H1 (cell line): ENCODE measurements around the gene GTPBP1. TPM values are rescaled to one million over a fixed set of nuclear protein-coding genes. Genes with fewer than 3 reads are reported as not detected.

Experiments
- CTCF ChIA-PET: fragments of 300-600 bp; sonication (Branson Sonifier 250); formaldehyde crosslinking; loops from one replicate; lab custom pipeline; 2021; ENCODE audit not compliant: partially characterized antibody; lab: Charles Lee
- POLR2A ChIA-PET: fragments of 300-600 bp; sonication (Branson Sonifier 250); formaldehyde crosslinking; loops from one replicate; lab custom pipeline; 2021; ENCODE audit warnings: inconsistent platforms; ENCODE audit not compliant: partially characterized antibody; lab: Charles Lee
- DNase-seq, 2 experiments: peaks; one replicate each; pipeline versions ENCODE4 v3.0.0 to v3.0.0-alpha.2; 2010 to 2022; ENCODE audit warnings: low spot score in 2 of 2, low read depth in 1 of 2, mixed read lengths in 1 of 2
- FAIRE-seq: peaks from 2 replicates; lab custom pipeline; 2011; peaks lifted over from hg19 to GRCh38; lab: Jason Lieb, UNC
- H2AFZ ChIP-seq: 2 replicates; pipeline ENCODE4 v1.8.1; 2012; ENCODE audit warnings: low read length, inconsistent platforms
- H2AK5ac ChIP-seq: 2 replicates; pipeline ENCODE4 v1.6.1; 2013; ENCODE audit warnings: low read depth, low read length
- H2BK120ac ChIP-seq: replicated peaks from 2 replicates; pipeline ENCODE3; 2013; ENCODE audit warnings: low read depth, low read length, inconsistent platforms
- H2BK12ac ChIP-seq: 2 replicates; pipeline ENCODE4 v1.6.1; 2013; ENCODE audit warnings: low read depth, low read length
- H2BK15ac ChIP-seq: 2 replicates; pipeline ENCODE4 v1.6.1; 2013; ENCODE audit warnings: low read length
- H2BK20ac ChIP-seq: 2 replicates; pipeline ENCODE4 v1.6.1; 2013; ENCODE audit warnings: low read length
- H2BK5ac ChIP-seq: 2 replicates; pipeline ENCODE4 v1.6.1; 2013; ENCODE audit warnings: low read depth, low read length
- H3K14ac ChIP-seq: 2 replicates; pipeline ENCODE4 v1.6.1; 2013; ENCODE audit warnings: inconsistent platforms; ENCODE audit not compliant: insufficient read length
- H3K18ac ChIP-seq: 2 replicates; pipeline ENCODE4 v1.6.1; 2013; ENCODE audit warnings: low read length; ENCODE audit errors: extremely low read depth
- H3K23ac ChIP-seq: 2 replicates; pipeline ENCODE4 v1.6.1; 2013; ENCODE audit warnings: inconsistent platforms; ENCODE audit not compliant: insufficient read length
- H3K23me2 ChIP-seq: 2 replicates; pipeline ENCODE4 v1.6.1; 2013; ENCODE audit warnings: low read depth, low read length
- H3K27ac ChIP-seq: 2 replicates; pipeline ENCODE4 v1.6.1; 2011; ENCODE audit warnings: low read depth, low read length, inconsistent platforms
- H3K27me3 ChIP-seq, 4 experiments: replicated peaks in 1 of 4; 1 replicate in 1 of 4; 2 replicates in 3 of 4; pipeline versions ENCODE4 v1.6.1 to v1.8.1; 2011 to 2013; ENCODE audit warnings: low read length in 3 of 4, mild to moderate bottlenecking in 3 of 4, inconsistent platforms in 2 of 4, mixed read lengths in 2 of 4, moderate library complexity in 1 of 4; ENCODE audit not compliant: control insufficient read depth in 3 of 4, insufficient read depth in 3 of 4; ENCODE audit errors: extremely low read depth in 1 of 4
- H3K36me3 ChIP-seq, 4 experiments: 2 replicates each; pipeline versions ENCODE4 v1.6.1 to v1.8.1; 2011 to 2013; ENCODE audit warnings: mild to moderate bottlenecking in 4 of 4, low read length in 3 of 4, moderate library complexity in 2 of 4, control low read depth in 1 of 4, inconsistent platforms in 1 of 4; ENCODE audit not compliant: insufficient read depth in 4 of 4, control insufficient read depth in 2 of 4
- H3K4ac ChIP-seq: replicated peaks from 2 replicates; pipeline ENCODE3; 2013; ENCODE audit warnings: low read length, low read depth, mixed read lengths, inconsistent platforms; ENCODE audit not compliant: insufficient read length
- H3K4me1 ChIP-seq, 4 experiments: replicated peaks in 1 of 4; 1 replicate in 1 of 4; 2 replicates in 3 of 4; pipeline versions ENCODE4 v1.6.1 to v1.8.1; 2011 to 2013; ENCODE audit warnings: low read length in 3 of 4, inconsistent platforms in 2 of 4, mixed read lengths in 1 of 4; ENCODE audit not compliant: insufficient read depth in 4 of 4, control insufficient read depth in 3 of 4
- H3K4me2 ChIP-seq, 2 experiments: 2 replicates each; pipeline versions ENCODE4 v1.6.1 to v1.8.1; 2011 to 2013; ENCODE audit warnings: low read depth in 2 of 2, low read length in 2 of 2, control low read depth in 1 of 2, inconsistent platforms in 1 of 2, mild to moderate bottlenecking in 1 of 2; ENCODE audit not compliant: insufficient read depth in 1 of 2
- H3K4me3 ChIP-seq, 4 experiments: fragments of 200-600, 300-600 bp in 1 of 4; sonication (generic), shearing (Covaris generic), sonication (Bioruptor Twin) in 1 of 4; 2 replicates each; pipeline versions ENCODE4 v1.5.1 to v1.8.1; 2011 to 2016; ENCODE audit warnings: low read length in 4 of 4, low read depth in 3 of 4, control low read depth in 2 of 4, inconsistent platforms in 2 of 4, mild to moderate bottlenecking in 2 of 4, mixed read lengths in 1 of 4, moderate library complexity in 1 of 4; ENCODE audit not compliant: insufficient read depth in 2 of 4; ENCODE audit errors: extremely low read depth in 1 of 4
- H3K56ac ChIP-seq: replicated peaks from 2 replicates; pipeline ENCODE3; 2013; ENCODE audit warnings: low read depth, mild to moderate bottlenecking, mixed read lengths, low read length, inconsistent platforms; ENCODE audit not compliant: insufficient read length
- H3K79me1 ChIP-seq: 2 replicates; pipeline ENCODE4 v1.6.1; 2013; ENCODE audit warnings: low read depth, low read length, control low read depth
- H3K79me2 ChIP-seq, 2 experiments: 2 replicates each; pipeline versions ENCODE4 v1.6.1 to v1.8.1; 2012 to 2013; ENCODE audit warnings: low read length in 2 of 2, mild to moderate bottlenecking in 2 of 2, inconsistent platforms in 1 of 2; ENCODE audit not compliant: insufficient read depth in 2 of 2, control insufficient read depth in 1 of 2
- H3K9ac ChIP-seq, 4 experiments: replicated peaks in 1 of 4; 1 replicate in 1 of 4; 2 replicates in 3 of 4; pipeline versions ENCODE4 v1.6.1 to v1.8.1; 2011 to 2013; ENCODE audit warnings: low read depth in 3 of 4, low read length in 3 of 4, control low read depth in 2 of 4, mild to moderate bottlenecking in 2 of 4, moderate library complexity in 2 of 4, inconsistent platforms in 1 of 4; ENCODE audit errors: extremely low read depth in 1 of 4
- H3K9me3 ChIP-seq, 2 experiments: 2 replicates each; pipeline versions ENCODE4 v1.6.1 to v1.8.1; 2012 to 2013; ENCODE audit warnings: mild to moderate bottlenecking in 2 of 2, moderate library complexity in 2 of 2, control low read depth in 1 of 2, inconsistent platforms in 1 of 2, low read depth in 1 of 2, low read length in 1 of 2, mixed read lengths in 1 of 2; ENCODE audit not compliant: insufficient read depth in 2 of 2
- H4K20me1 ChIP-seq, 2 experiments: replicated peaks in 1 of 2; 2 replicates each; pipeline versions ENCODE3 to v1.8.1; 2011 to 2013; ENCODE audit warnings: inconsistent platforms in 2 of 2, low read length in 2 of 2, mild to moderate bottlenecking in 1 of 2; ENCODE audit not compliant: insufficient read depth in 2 of 2, control insufficient read depth in 1 of 2
- H4K5ac ChIP-seq: 2 replicates; pipeline ENCODE4 v1.6.1; 2013; ENCODE audit warnings: low read length, low read depth, mixed read lengths, inconsistent platforms; ENCODE audit not compliant: insufficient read length
- H4K8ac ChIP-seq: 2 replicates; pipeline ENCODE4 v1.8.0; 2013; ENCODE audit warnings: mild to moderate bottlenecking, moderate library complexity, low read length, inconsistent platforms; ENCODE audit not compliant: insufficient read depth; ENCODE audit errors: extremely low read depth
- H4K91ac ChIP-seq: replicated peaks from 2 replicates; pipeline ENCODE3; 2013; ENCODE audit warnings: low read length, mixed read lengths, inconsistent platforms; ENCODE audit not compliant: insufficient read length
- ATF3 ChIP-seq: IDR thresholded peaks from 2 replicates; pipeline ENCODE4 v1.6.1; 2011; ENCODE audit warnings: low read depth, mild to moderate bottlenecking, low read length; ENCODE audit not compliant: insufficient read depth
- CHD1 ChIP-seq: IDR thresholded peaks from 2 replicates; pipeline ENCODE4 v1.6.1; 2012; ENCODE audit warnings: low read depth, low read length, improper control_type of control experiment
- CREB1 ChIP-seq: IDR thresholded peaks from 2 replicates; pipeline ENCODE4 v1.6.1; 2012; ENCODE audit warnings: inconsistent platforms
- E2F6 ChIP-seq: IDR thresholded peaks from 2 replicates; pipeline ENCODE4 v1.6.1; 2012; ENCODE audit warnings: inconsistent platforms
- JUND ChIP-seq: IDR thresholded peaks from 2 replicates; pipeline ENCODE4 v1.6.1; 2011; ENCODE audit warnings: mild to moderate bottlenecking, improper control_type of control experiment, low read length
- POLR2AphosphoS5 ChIP-seq: IDR thresholded peaks from 2 replicates; pipeline ENCODE4 v1.6.1; 2011; ENCODE audit warnings: low read depth, low read length
- RBBP5 ChIP-seq: IDR thresholded peaks from 2 replicates; pipeline ENCODE4 v1.7.1; 2012; ENCODE audit warnings: low read depth, mild to moderate bottlenecking, inconsistent platforms, low read length, moderate library complexity, borderline replicate concordance
- RXRA ChIP-seq: IDR thresholded peaks from 2 replicates; pipeline ENCODE4 v1.6.1; 2011; ENCODE audit warnings: low read depth, mild to moderate bottlenecking, low read length, moderate library complexity; ENCODE audit not compliant: insufficient read depth
- SP4 ChIP-seq: IDR thresholded peaks from 2 replicates; pipeline ENCODE4 v1.6.1; 2012; ENCODE audit warnings: low read length, inconsistent platforms
- USF2 ChIP-seq: IDR thresholded peaks from 2 replicates; pipeline ENCODE4 v1.6.1; 2011; ENCODE audit warnings: low read length, improper control_type of control experiment
- WGBS, 2 experiments: shearing (Covaris generic) in 1 of 2; methylation state at CpG; one replicate each; pipeline versions ENCODE4 v1.1.6 to v1.1.7; 2013 to 2015; ENCODE audit warnings: low lambda C conversion rate in 2 of 2, mixed read lengths in 2 of 2, inconsistent platforms in 1 of 2, low coverage in 1 of 2, missing lambda C conversion rate in 1 of 2; ENCODE audit not compliant: insufficient replicate concordance in 2 of 2, insufficient coverage in 1 of 2, insufficient read length in 1 of 2; ENCODE audit errors: extremely low coverage in 1 of 2, missing lambda C conversion rate in 1 of 2; 5-methylcytosine and 5-hydroxymethylcytosine counted together
- polyA plus RNA-seq, 7 experiments: library from polyadenylated mRNA; depleted of rRNA in 3 of 7; stranded (reverse) in 5 of 7; unstranded in 2 of 7; fragments of >200 nt in 5 of 7; fragments of 200-250 nt in 2 of 7; gene quantifications; 1 replicate in 5 of 7; 2 replicates in 1 of 7; 4 replicates in 1 of 7; pipeline versions ENCODE4 v1.2.1 to v1.2.3, GENCODE V29; 2011 to 2013; ENCODE audit warnings: missing spikeins in 2 of 7, mixed read lengths in 2 of 7
- total RNA-seq: library from RNA; stranded (reverse); fragmentation: NEBNext Ultra II Directional; extraction: Animal tissue kit (Norgen Biotek cat#: 25700); gene quantifications from 2 replicates; pipeline ENCODE4 v1.2.1, GENCODE V29; 2021

The GTPBP1 gene
- total and polyA plus RNA-seq, 2 of the 8 experiments (the other 6 are each of a cell fraction or from before 2014, with no cell fraction given), result 53.1 to 91.8 TPM

GRCh38 chr22:38766076-38766777 is 60.5 kb downstream of the GTPBP1 start:
- no peak overlapping the region for H3K9ac ChIP-seq
- no peak overlapping the region for H2BK20ac ChIP-seq
- no peak overlapping the region for H4K8ac ChIP-seq
- 58% methylated on average over 13 of the region's 14 CpGs; no CpG with 5 or more reads in 1 of the 2 experiments for WGBS, 2 experiments
- H2BK120ac ChIP-seq, result no peak overlapping the region
- no peak overlapping the region for H3K4me2 ChIP-seq
- no peak overlapping the region for H3K27ac ChIP-seq
- ChIA-PET CTCF (interaction anchor here (0.6 to 13.8 kb wide), 24 partner anchors 9 to 301 kb away, joined by 3 to 124 read pairs (median 4); partner anchors contain the start of gene TOMM22), POLR2A (interaction anchor here (0.8 kb wide), 1 partner anchor 553 kb away, joined by 3 read pairs; no protein-coding TSS in a partner anchor)
- H3K56ac ChIP-seq, result no peak overlapping the region
- no peak overlapping the region for H2AK5ac ChIP-seq
- H3K23ac ChIP-seq, result no peak overlapping the region
- no peak overlapping the region for H3K14ac ChIP-seq
- H2BK15ac ChIP-seq, result no peak overlapping the region
- no peaks in the 10 kb centered on the region; a peak in 1 of 7 replicates for H3K27me3 ChIP-seq
- H2AFZ ChIP-seq, result no peak overlapping the region
- no peak overlapping the region for H4K91ac ChIP-seq
- no peaks in the 10 kb centered on the region for H3K79me1 ChIP-seq
- peaks cover 5% of the 10 kb centered on the region; the same call in 1 of the 2 replicates for H3K23me2 ChIP-seq
- FAIRE-seq (peak; percentile 36), DNase-seq (peak; percentile 68 to 89)
- no peak overlapping the region for H2BK12ac ChIP-seq
- H3K9me3 ChIP-seq, result no peaks in the 10 kb centered on the region
- no peak overlapping the region for H3K18ac ChIP-seq
- H3K36me3 ChIP-seq, result no peaks in the 10 kb centered on the region
- H3K79me2 ChIP-seq, result no peaks in the 10 kb centered on the region
- H3K4me1 ChIP-seq, result peaks cover 0 to 6% (median 1%) of the 10 kb centered on the region in 4 experiments; a peak in 4 of 7 replicates
- H3K4me3 ChIP-seq, result no peak overlapping the region
- peaks cover 0 to 7% of the 10 kb centered on the region in 2 experiments for H4K20me1 ChIP-seq
- no peak overlapping the region for H3K4ac ChIP-seq
- no peak overlapping the region for H4K5ac ChIP-seq
- H2BK5ac ChIP-seq, result no peak overlapping the region
- TF ChIP-seq RBBP5, result no peak
- peak; percentile 33; the same call in 1 of the 2 replicates for TF ChIP-seq E2F6
- TF ChIP-seq CREB1, result peak; percentile 41; the same call in 1 of the 2 replicates
- peak; percentile 83; the same call in 1 of the 2 replicates for TF ChIP-seq JUND
- no peak for TF ChIP-seq CHD1
- TF ChIP-seq USF2, result 0 out of 2 replicates have a peak, but pooled peaks have one; percentile 13
- no peak for TF ChIP-seq SP4
- TF ChIP-seq RXRA, result peak; percentile 29; the same call in 1 of the 2 replicates
- no peak for TF ChIP-seq ATF3
- TF ChIP-seq POLR2AphosphoS5, result no peak
